K562 (cell line): ENCODE results near the gene FAM171A2. TPM values are rescaled to one million over a fixed set of nuclear protein-coding genes. Genes with fewer than 3 reads are reported as not detected.

Source experiments
- ATAC-seq: fragments of 200-7000 bp; cut with Tn5 transposase; 3 replicates; pipeline ENCODE4 v1.9.1; 2020; ENCODE audit warnings: moderate library complexity
- BruUV-seq: library from RNA; stranded (reverse); fragments of 400-500 nt; replicated peaks from 2 replicates; lab custom pipeline; 2021; lab: Mats Ljungman, UMichigan
- CTCF ChIA-PET: fragments of 300-600 bp; formaldehyde crosslinking; extraction: SDS; loops from one replicate; lab custom pipeline; 2021; ENCODE audit warnings: low intra/inter-chr PET ratio; lab: Yijun Ruan, JAX
- POLR2A ChIA-PET: fragments of 300-600, 350-650 bp; sonication (Branson Sonifier 250); formaldehyde crosslinking; extraction: SDS; loops from one replicate; lab custom pipeline; 2021; ENCODE audit warnings: antibody characterized with exemption, inconsistent platforms; lab: Yijun Ruan, JAX
- DNase-seq, 4 experiments: peaks; one replicate each; pipeline versions ENCODE4 v3.0.0 to v3.0.0-alpha.2; 2011 to 2018; ENCODE audit warnings: low spot score in 3 of 4, mixed read lengths in 3 of 4; ENCODE audit errors: extremely low read depth in 1 of 4
- FAIRE-seq: peaks from 2 replicates; lab custom pipeline; 2011; peaks lifted over from hg19 to GRCh38; lab: Jason Lieb, UNC
- H2AFZ ChIP-seq: 2 replicates; pipeline ENCODE4 v1.6.0; 2011; ENCODE audit warnings: low read depth, low read length, control low read depth, inconsistent platforms
- H3K27ac ChIP-seq: fragments of 200-600 bp; 3 replicates; pipeline ENCODE4 v1.8.0; 2011; ENCODE audit warnings: low read depth, mild to moderate bottlenecking, control low read depth, inconsistent platforms, low read length, moderate library complexity, mixed read lengths; ENCODE audit errors: extremely low read depth
- H3K27me3 ChIP-seq, 2 experiments: fragments of 300-600 bp in 1 of 2; 2 replicates in 1 of 2; 3 replicates in 1 of 2; pipeline versions ENCODE4 v1.6.0 to v1.8.0; 2011; ENCODE audit warnings: inconsistent platforms in 2 of 2, low read length in 2 of 2, mild to moderate bottlenecking in 1 of 2, mixed read lengths in 1 of 2, moderate library complexity in 1 of 2; ENCODE audit not compliant: control insufficient read depth in 2 of 2, insufficient read depth in 2 of 2
- H3K36me3 ChIP-seq: fragments of 300-600 bp; 3 replicates; pipeline ENCODE4 v1.8.0; 2011; ENCODE audit warnings: mild to moderate bottlenecking, low read length, inconsistent platforms; ENCODE audit not compliant: control insufficient read depth, insufficient read depth
- H3K4me1 ChIP-seq, 2 experiments: fragments of 200-600 bp in 1 of 2; replicated peaks in 1 of 2; 2 replicates in 1 of 2; 3 replicates in 1 of 2; pipeline versions ENCODE4 v1.5.1 to v1.8.0; 2011; ENCODE audit warnings: inconsistent platforms in 2 of 2, low read length in 2 of 2, mild to moderate bottlenecking in 1 of 2, mixed read lengths in 1 of 2, moderate library complexity in 1 of 2; ENCODE audit not compliant: control insufficient read depth in 2 of 2, insufficient read depth in 2 of 2
- H3K4me2 ChIP-seq: 2 replicates; pipeline ENCODE4 v1.6.1; 2011; ENCODE audit warnings: low read length, control low read depth, inconsistent platforms, mixed read lengths; ENCODE audit not compliant: insufficient read depth
- H3K4me3 ChIP-seq: fragments of 200-600 bp; sonication (generic), shearing (Covaris generic); 2 replicates; pipeline ENCODE4 v1.5.1; 2016; ENCODE audit warnings: control low read depth, inconsistent platforms
- H3K79me2 ChIP-seq: fragments of 200-600 bp; 3 replicates; pipeline ENCODE4 v1.8.0; 2011; ENCODE audit warnings: low read length, inconsistent platforms; ENCODE audit not compliant: control insufficient read depth, insufficient read depth
- H3K9ac ChIP-seq, 2 experiments: 2 replicates each; pipeline versions ENCODE4 v1.6.0 to v1.6.1; 2011; ENCODE audit warnings: low read depth in 2 of 2, low read length in 2 of 2, control low read depth in 1 of 2, inconsistent platforms in 1 of 2, mild to moderate bottlenecking in 1 of 2, mixed read lengths in 1 of 2; ENCODE audit not compliant: insufficient read depth in 1 of 2
- H3K9me1 ChIP-seq: one replicate; pipeline ENCODE4 v1.6.0; 2011; ENCODE audit warnings: inconsistent platforms, mild to moderate bottlenecking, low read length, moderate library complexity; ENCODE audit not compliant: control insufficient read depth, insufficient read depth
- H3K9me3 ChIP-seq: replicated peaks from 2 replicates; pipeline ENCODE4 v1.5.1; 2011; ENCODE audit warnings: low read depth, low read length, inconsistent platforms; ENCODE audit not compliant: control insufficient read depth, insufficient read depth
- H4K20me1 ChIP-seq: replicated peaks from 2 replicates; pipeline ENCODE4 v1.6.1; 2011; ENCODE audit warnings: low read length, inconsistent platforms, mixed read lengths; ENCODE audit not compliant: control insufficient read depth, insufficient read depth
- KDM2B ChIP-seq: fragments of 250-450 bp; sonication (Bioruptor Pico); IDR thresholded peaks from 2 replicates; pipeline ENCODE4 v1.8.0; 2021; ENCODE audit warnings: mild to moderate bottlenecking, moderate library complexity
- RFX1 ChIP-seq: fragments of 450-650 bp; IDR thresholded peaks from 2 replicates; pipeline ENCODE4 v1.6.1; 2016; ENCODE audit warnings: mild to moderate bottlenecking, moderate library complexity
- WGBS: fragments of 100-300 bp; shearing (Covaris generic); methylation state at CpG from one replicate; pipeline ENCODE4 v1.1.6; 2016; ENCODE audit warnings: low coverage, mixed read lengths; ENCODE audit not compliant: insufficient coverage; ENCODE audit errors: missing lambda C conversion rate; 5-methylcytosine and 5-hydroxymethylcytosine counted together
- in situ Hi-C: fragments of 300-500 bp; cut with MboI; formaldehyde crosslinking; loops from 4 replicates; pipeline ENCODE4 v1.15.0; 2018; ENCODE audit warnings: inconsistent platforms, mixed read lengths
- intact Hi-C: fragments of 100-400 bp; cut with micrococcal nuclease; formaldehyde crosslinking; loops from 2 replicates; pipeline ENCODE4 v1.14.2; 2022
- polyA plus RNA-seq, 8 experiments: library from polyadenylated mRNA; depleted of rRNA in 4 of 8; stranded (reverse) in 5 of 8; unstranded in 3 of 8; fragments of >200 nt; fragmentation: Nextera tagmentation in 2 of 8; fragmentation: Illumina TruSeq in 1 of 8; extraction: Ambion mirVana in 2 of 8; extraction: Trizol in 1 of 8; gene quantifications; 2 replicates each; pipeline versions ENCODE4 v1.2.1 to v1.2.3, GENCODE V29; 2011 to 2014; ENCODE audit warnings: inconsistent platforms in 1 of 8, missing spikeins in 1 of 8
- total RNA-seq, 7 experiments: library from RNA; depleted of rRNA in 6 of 7; stranded (reverse); fragments of >200 nt in 6 of 7; fragmentation: Illumina TruSeq in 2 of 7; extraction: Trizol in 2 of 7; gene quantifications; 2 replicates each; pipeline versions ENCODE4 v1.2.1 to v1.2.3, GENCODE V29; 2011 to 2021; ENCODE audit warnings: low replicate concordance in 1 of 7
- TF ChIP-seq, protein P1 (sequence below): fragments of 450-650 bp; IDR thresholded peaks from 2 replicates; pipeline ENCODE4 v1.6.1; 2016; ENCODE audit warnings: antibody characterized with exemption

The FAM171A2 gene
- total and polyA plus RNA-seq, 9 of the 15 experiments (the other 6 are each of a cell fraction or from before 2014, with no cell fraction given): 0.10 to 10.2 (median 2.0) TPM; not detected in 1

DNA sequence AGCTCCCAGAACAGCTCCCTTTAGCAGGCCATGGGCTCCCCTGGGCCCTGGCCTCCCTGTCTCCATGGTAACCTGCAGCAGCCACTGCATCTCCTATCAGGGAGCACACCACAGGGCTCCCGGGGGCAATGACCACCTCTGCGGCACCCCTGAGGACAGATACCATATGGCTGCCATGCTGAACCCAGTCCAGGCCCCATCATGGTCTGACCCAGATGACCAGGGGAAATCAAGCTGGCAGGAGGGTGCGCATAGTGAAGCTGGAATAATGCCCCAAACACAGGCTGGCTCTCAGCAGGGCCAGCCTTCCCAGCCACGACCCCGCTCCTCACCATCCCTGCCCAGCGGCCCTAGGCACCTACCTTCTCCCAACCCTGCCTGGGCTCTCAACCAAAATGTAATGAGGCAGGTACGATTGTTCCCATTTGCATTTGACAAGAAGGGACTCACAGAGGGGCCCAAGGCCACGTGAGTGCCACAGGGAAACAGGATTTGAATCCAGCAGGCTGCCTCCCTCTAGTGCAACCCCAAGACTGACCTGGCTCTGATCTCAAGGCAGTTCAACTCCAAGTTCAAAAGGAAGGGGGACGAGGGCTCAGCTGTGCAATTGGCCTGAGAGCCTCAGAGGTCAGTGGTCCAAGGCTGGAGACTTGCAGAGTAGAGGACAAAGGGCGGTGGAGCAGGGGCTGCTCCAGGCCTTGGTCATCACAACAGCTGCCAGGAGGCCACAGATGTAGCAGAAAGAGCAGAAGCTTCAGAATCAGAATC is 52.9 kb downstream of the FAM171A2 start:
- Histone ChIP-seq H3K9ac (peak overlapping the region in 1 of 2 experiments; percentile 40; a peak in 1 of 4 replicates), H3K27me3 (peaks cover 10 to 52% of the 10 kb centered on the region in 2 experiments; a peak in 4 of 5 replicates), H3K9me1 (peaks cover 3% of the 10 kb centered on the region), H3K9me3 (no peaks in the 10 kb centered on the region), H3K4me2 (no peak overlapping the region), H3K79me2 (no peaks in the 10 kb centered on the region), H3K27ac (no peak overlapping the region), H4K20me1 (no peaks in the 10 kb centered on the region; the same call in 1 of the 2 replicates), H2AFZ (no peak overlapping the region), H3K4me3 (no peak overlapping the region), H3K36me3 (no peaks in the 10 kb centered on the region), H3K4me1 (peaks cover 0 to 40% of the 10 kb centered on the region in 2 experiments; a peak in 4 of 5 replicates)
- 9% methylated on average over 10 of the region's 10 CpGs for WGBS
- ChIA-PET CTCF (no interaction called here), POLR2A (interaction anchor here (0.8 to 1.3 kb wide), 3 partner anchors 9 to 131 kb away, joined by 3 to 6 read pairs (median 5); no protein-coding TSS in a partner anchor)
- DNase-seq: no peak
- TF ChIP-seq, protein P1, sequence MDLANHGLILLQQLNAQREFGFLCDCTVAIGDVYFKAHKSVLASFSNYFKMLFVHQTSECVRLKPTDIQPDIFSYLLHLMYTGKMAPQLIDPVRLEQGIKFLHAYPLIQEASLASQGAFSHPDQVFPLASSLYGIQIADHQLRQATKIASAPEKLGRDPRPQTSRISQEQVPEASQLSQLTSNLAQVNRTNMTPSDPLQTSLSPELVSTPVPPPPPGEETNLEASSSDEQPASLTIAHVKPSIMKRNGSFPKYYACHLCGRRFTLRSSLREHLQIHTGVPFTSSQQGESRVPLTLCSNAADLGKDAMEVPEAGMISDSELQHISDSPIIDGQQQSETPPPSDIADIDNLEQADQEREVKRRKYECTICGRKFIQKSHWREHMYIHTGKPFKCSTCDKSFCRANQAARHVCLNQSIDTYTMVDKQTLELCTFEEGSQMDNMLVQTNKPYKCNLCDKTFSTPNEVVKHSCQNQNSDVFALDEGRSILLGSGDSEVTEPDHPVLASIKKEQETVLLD: no peak
- TF ChIP-seq RFX1: peak; percentile 69
- no peak for TF ChIP-seq KDM2B (CRISPR knock-in tag)
- BruUV-seq: no TSS peak
- FAIRE-seq: no peak
- ATAC-seq: no peak
- in situ Hi-C loops: no loop called here
- intact Hi-C loops: no loop called here
